HL-60 (cell line): ENCODE results near the gene MYH15.

Experiments used
- GABPA ChIP-seq: IDR thresholded peaks from 2 replicates; pipeline ENCODE4 v1.6.1; 2012; ENCODE audit warnings: low read depth
- POLR2AphosphoS5 ChIP-seq: IDR thresholded peaks from 2 replicates; pipeline ENCODE4 v1.6.1; 2012; ENCODE audit warnings: low read depth
- SPI1 ChIP-seq: IDR thresholded peaks from 2 replicates; pipeline ENCODE4 v1.6.1; 2012; ENCODE audit warnings: low read depth, mild to moderate bottlenecking, borderline replicate concordance
- TF ChIP-seq, protein P1 (sequence below): IDR thresholded peaks from one replicate; pipeline ENCODE4 v1.5.1; 2011; ENCODE audit warnings: low read length, control low read depth, inconsistent platforms; ENCODE audit not compliant: insufficient read depth
- TF ChIP-seq, protein P2 (sequence below): IDR thresholded peaks from 2 replicates; pipeline ENCODE4 v1.6.1; 2012; ENCODE audit warnings: low read depth; ENCODE audit not compliant: insufficient replicate concordance

DNA sequence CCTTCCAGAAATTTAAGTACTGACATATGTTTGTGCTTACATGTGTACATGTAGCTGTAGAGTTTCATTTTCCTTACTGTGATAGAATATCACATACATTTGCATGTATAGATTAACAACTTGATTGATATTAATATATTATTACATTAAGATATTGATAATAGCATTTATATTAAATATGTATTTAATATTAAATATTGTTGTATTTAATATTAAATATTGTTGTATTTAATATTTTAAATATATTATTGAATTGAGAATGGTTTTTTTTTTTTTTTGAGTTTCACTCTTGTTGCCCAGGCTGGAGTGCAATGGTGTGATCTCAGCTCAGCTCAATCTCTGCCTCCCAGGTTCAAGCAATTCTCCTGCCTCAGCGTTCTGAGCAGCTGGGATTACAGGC, 76.5 kb downstream of the MYH15 start:
- TF ChIP-seq, protein P1, sequence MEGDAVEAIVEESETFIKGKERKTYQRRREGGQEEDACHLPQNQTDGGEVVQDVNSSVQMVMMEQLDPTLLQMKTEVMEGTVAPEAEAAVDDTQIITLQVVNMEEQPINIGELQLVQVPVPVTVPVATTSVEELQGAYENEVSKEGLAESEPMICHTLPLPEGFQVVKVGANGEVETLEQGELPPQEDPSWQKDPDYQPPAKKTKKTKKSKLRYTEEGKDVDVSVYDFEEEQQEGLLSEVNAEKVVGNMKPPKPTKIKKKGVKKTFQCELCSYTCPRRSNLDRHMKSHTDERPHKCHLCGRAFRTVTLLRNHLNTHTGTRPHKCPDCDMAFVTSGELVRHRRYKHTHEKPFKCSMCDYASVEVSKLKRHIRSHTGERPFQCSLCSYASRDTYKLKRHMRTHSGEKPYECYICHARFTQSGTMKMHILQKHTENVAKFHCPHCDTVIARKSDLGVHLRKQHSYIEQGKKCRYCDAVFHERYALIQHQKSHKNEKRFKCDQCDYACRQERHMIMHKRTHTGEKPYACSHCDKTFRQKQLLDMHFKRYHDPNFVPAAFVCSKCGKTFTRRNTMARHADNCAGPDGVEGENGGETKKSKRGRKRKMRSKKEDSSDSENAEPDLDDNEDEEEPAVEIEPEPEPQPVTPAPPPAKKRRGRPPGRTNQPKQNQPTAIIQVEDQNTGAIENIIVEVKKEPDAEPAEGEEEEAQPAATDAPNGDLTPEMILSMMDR: no peak
- TF ChIP-seq POLR2AphosphoS5 (no peak), GABPA (no peak), SPI1 (no peak)
- TF ChIP-seq, protein P2, sequence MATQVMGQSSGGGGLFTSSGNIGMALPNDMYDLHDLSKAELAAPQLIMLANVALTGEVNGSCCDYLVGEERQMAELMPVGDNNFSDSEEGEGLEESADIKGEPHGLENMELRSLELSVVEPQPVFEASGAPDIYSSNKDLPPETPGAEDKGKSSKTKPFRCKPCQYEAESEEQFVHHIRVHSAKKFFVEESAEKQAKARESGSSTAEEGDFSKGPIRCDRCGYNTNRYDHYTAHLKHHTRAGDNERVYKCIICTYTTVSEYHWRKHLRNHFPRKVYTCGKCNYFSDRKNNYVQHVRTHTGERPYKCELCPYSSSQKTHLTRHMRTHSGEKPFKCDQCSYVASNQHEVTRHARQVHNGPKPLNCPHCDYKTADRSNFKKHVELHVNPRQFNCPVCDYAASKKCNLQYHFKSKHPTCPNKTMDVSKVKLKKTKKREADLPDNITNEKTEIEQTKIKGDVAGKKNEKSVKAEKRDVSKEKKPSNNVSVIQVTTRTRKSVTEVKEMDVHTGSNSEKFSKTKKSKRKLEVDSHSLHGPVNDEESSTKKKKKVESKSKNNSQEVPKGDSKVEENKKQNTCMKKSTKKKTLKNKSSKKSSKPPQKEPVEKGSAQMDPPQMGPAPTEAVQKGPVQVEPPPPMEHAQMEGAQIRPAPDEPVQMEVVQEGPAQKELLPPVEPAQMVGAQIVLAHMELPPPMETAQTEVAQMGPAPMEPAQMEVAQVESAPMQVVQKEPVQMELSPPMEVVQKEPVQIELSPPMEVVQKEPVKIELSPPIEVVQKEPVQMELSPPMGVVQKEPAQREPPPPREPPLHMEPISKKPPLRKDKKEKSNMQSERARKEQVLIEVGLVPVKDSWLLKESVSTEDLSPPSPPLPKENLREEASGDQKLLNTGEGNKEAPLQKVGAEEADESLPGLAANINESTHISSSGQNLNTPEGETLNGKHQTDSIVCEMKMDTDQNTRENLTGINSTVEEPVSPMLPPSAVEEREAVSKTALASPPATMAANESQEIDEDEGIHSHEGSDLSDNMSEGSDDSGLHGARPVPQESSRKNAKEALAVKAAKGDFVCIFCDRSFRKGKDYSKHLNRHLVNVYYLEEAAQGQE: no peak
